GM12878 (cell line): ENCODE data around the gene ME1. TPM values are rescaled to one million over a fixed set of nuclear protein-coding genes. Genes with fewer than 3 reads are reported as not detected.

Experiments used
- ATAC-seq: fragments of 200-7000 bp; cut with Tn5 transposase; 3 replicates; pipeline ENCODE4 v1.9.1; 2020; ENCODE audit warnings: mild to moderate bottlenecking, moderate library complexity
- BruUV-seq: library from RNA; stranded (reverse); fragments of 400-500 nt; replicated peaks from 2 replicates; lab custom pipeline; 2021; lab: Mats Ljungman, UMichigan
- CTCF ChIA-PET: fragments of 300-600 bp; sonication (Branson Sonifier 250); formaldehyde crosslinking; extraction: SDS; loops from one replicate; lab custom pipeline; 2021; ENCODE audit warnings: inconsistent platforms; lab: Yijun Ruan, JAX
- POLR2A ChIA-PET: fragments of 350-600 bp; formaldehyde crosslinking; extraction: SDS; loops from one replicate; lab custom pipeline; 2021; ENCODE audit warnings: inconsistent platforms; lab: Charles Lee
- RAD21 ChIA-PET: fragments of 300-600 bp; sonication (Branson Sonifier 250); formaldehyde crosslinking; loops from one replicate; lab custom pipeline; 2023; ENCODE audit warnings: antibody characterized with exemption; ENCODE audit not compliant: unreplicated experiment; lab: Charles Lee
- SMC1A ChIA-PET: fragments of 300-600 bp; sonication (Branson Sonifier 250); formaldehyde crosslinking; loops from one replicate; lab custom pipeline; 2023; ENCODE audit not compliant: unreplicated experiment, uncharacterized antibody; lab: Charles Lee
- DNase-seq: peaks from one replicate; pipeline ENCODE4 v3.0.0-alpha.2; 2011; ENCODE audit warnings: low read depth, low spot score
- FAIRE-seq: peaks from 3 replicates; lab custom pipeline; 2011; peaks lifted over from hg19 to GRCh38; lab: Jason Lieb, UNC
- H2AFZ ChIP-seq: 2 replicates; pipeline ENCODE4 v1.6.0; 2011; ENCODE audit warnings: low read depth, low read length, control low read depth; ENCODE audit not compliant: control insufficient read depth
- H3K27ac ChIP-seq: 2 replicates; pipeline ENCODE4 v1.5.1; 2011; ENCODE audit warnings: control low read depth; ENCODE audit not compliant: control insufficient read depth, insufficient read depth
- H3K27me3 ChIP-seq, 2 experiments: replicated peaks in 1 of 2; 2 replicates each; pipeline versions ENCODE4 v1.6.0 to v1.6.1; 2011; ENCODE audit warnings: low read length in 1 of 2; ENCODE audit not compliant: control insufficient read depth in 2 of 2, insufficient read depth in 2 of 2
- H3K36me3 ChIP-seq, 2 experiments: 2 replicates each; pipeline ENCODE4 v1.5.1; 2011; ENCODE audit warnings: low read length in 1 of 2; ENCODE audit not compliant: control insufficient read depth in 2 of 2, insufficient read depth in 2 of 2
- H3K4me1 ChIP-seq: 2 replicates; pipeline ENCODE4 v1.6.1; 2011; ENCODE audit warnings: mild to moderate bottlenecking, low read length, moderate library complexity, mixed read lengths; ENCODE audit not compliant: control insufficient read depth, insufficient read depth
- H3K4me2 ChIP-seq: 2 replicates; pipeline ENCODE4 v1.6.0; 2011; ENCODE audit warnings: control low read depth; ENCODE audit not compliant: control insufficient read depth, insufficient read depth
- H3K4me3 ChIP-seq: fragments of 200-600 bp; sonication (generic); 2 replicates; pipeline ENCODE4 v1.5.1; 2016
- H3K79me2 ChIP-seq: 2 replicates; pipeline ENCODE4 v1.6.0; 2011; ENCODE audit warnings: low read length; ENCODE audit not compliant: control insufficient read depth, insufficient read depth
- H3K9ac ChIP-seq: 2 replicates; pipeline ENCODE4 v1.8.0; 2011; ENCODE audit warnings: low read length, control low read depth, mixed read lengths; ENCODE audit not compliant: control insufficient read depth, insufficient read depth
- H3K9me3 ChIP-seq: replicated peaks from 3 replicates; pipeline ENCODE4 v1.5.1; 2011; ENCODE audit warnings: mild to moderate bottlenecking, low read length; ENCODE audit not compliant: control insufficient read depth, insufficient read depth
- H4K20me1 ChIP-seq: 2 replicates; pipeline ENCODE4 v1.6.0; 2011; ENCODE audit not compliant: control insufficient read depth, insufficient read depth
- BCL11A ChIP-seq: IDR thresholded peaks from 2 replicates; pipeline ENCODE4 v1.6.1; 2011; ENCODE audit warnings: low read depth, low read length
- ESRRA ChIP-seq: IDR thresholded peaks from 2 replicates; pipeline ENCODE4 v1.6.1; 2012; ENCODE audit warnings: mild to moderate bottlenecking, low read length, improper control_type of control experiment
- HDAC6 ChIP-seq: fragments of 200-600 bp; sonication (generic); IDR thresholded peaks from one replicate; pipeline ENCODE4 v1.8.0; 2017; ENCODE audit warnings: antibody characterized with exemption; ENCODE audit not compliant: unreplicated experiment
- MEF2B ChIP-seq: fragments of 450-650 bp; IDR thresholded peaks from 2 replicates; pipeline ENCODE4 v1.6.1; 2018; ENCODE audit warnings: mild to moderate bottlenecking, moderate library complexity; ENCODE audit not compliant: partially characterized antibody, poor library complexity, severe bottlenecking
- RUNX3 ChIP-seq: IDR thresholded peaks from 2 replicates; pipeline ENCODE4 v1.6.1; 2012; ENCODE audit warnings: low read length, inconsistent platforms
- SMAD1 ChIP-seq: fragments of 450-650 bp; IDR thresholded peaks from 2 replicates; pipeline ENCODE4 v1.6.1; 2018; ENCODE audit warnings: mild to moderate bottlenecking, low read depth; ENCODE audit not compliant: partially characterized antibody
- SPI1 ChIP-seq: IDR thresholded peaks from 2 replicates; pipeline ENCODE4 v1.6.1; 2011; ENCODE audit warnings: low read depth, mild to moderate bottlenecking, low read length, moderate library complexity, borderline replicate concordance; ENCODE audit not compliant: insufficient read depth
- ZZZ3 ChIP-seq: IDR thresholded peaks from 2 replicates; pipeline ENCODE4 v1.6.1; 2011; ENCODE audit warnings: low read depth; ENCODE audit not compliant: control insufficient read depth, insufficient read length
- WGBS: methylation state at CpG from one replicate; pipeline ENCODE4 v1.1.6; 2016; ENCODE audit warnings: low lambda C conversion rate; ENCODE audit not compliant: insufficient replicate concordance, insufficient coverage; ENCODE audit errors: missing lambda C conversion rate; 5-methylcytosine and 5-hydroxymethylcytosine counted together
- in situ Hi-C: fragments of 300-500 bp; cut with MboI; formaldehyde crosslinking; loops from 9 replicates; pipeline ENCODE4 v1.14.3; 2018; ENCODE audit warnings: mixed read lengths
- intact Hi-C: fragments of 100-400 bp; cut with micrococcal nuclease; formaldehyde crosslinking; loops from one replicate; pipeline ENCODE4 v1.14.2; 2022; ENCODE audit not compliant: unreplicated experiment
- polyA plus RNA-seq, 11 experiments: library from polyadenylated mRNA; depleted of rRNA in 4 of 11; unstranded in 6 of 11; stranded (reverse) in 5 of 11; fragments of >200 nt; fragmentation: Nextera tagmentation in 4 of 11; fragmentation: Illumina TruSeq in 1 of 11; extraction: Ambion mirVana in 4 of 11; extraction: Trizol in 1 of 11; gene quantifications; 1 replicate in 1 of 11; 2 replicates in 10 of 11; pipeline versions ENCODE4 v1.2.1 to v1.2.3, GENCODE V29; 2011 to 2016; ENCODE audit warnings: inconsistent platforms in 2 of 11, missing spikeins in 2 of 11, low read depth in 1 of 11
- total RNA-seq, 4 experiments: library from RNA; depleted of rRNA in 3 of 4; stranded (reverse); fragments of >200 nt in 3 of 4; fragmentation: Illumina TruSeq in 1 of 4; extraction: Trizol in 1 of 4; gene quantifications; 2 replicates each; pipeline versions ENCODE4 v1.2.1 to v1.2.3, GENCODE V29; 2013 to 2021
- TF ChIP-seq, protein P1 (sequence below): fragments of 450-650 bp; IDR thresholded peaks from 2 replicates; pipeline ENCODE4 v1.6.1; 2017; ENCODE audit warnings: mild to moderate bottlenecking, low read depth, inconsistent platforms; ENCODE audit not compliant: poor library complexity, severe bottlenecking
- TF ChIP-seq, protein P2 (sequence below): IDR thresholded peaks from 2 replicates; pipeline ENCODE4 v1.6.1; 2012; ENCODE audit warnings: improper control_type of control experiment, low read depth, low read length; ENCODE audit not compliant: insufficient replicate concordance
- TF ChIP-seq, protein P3 (sequence below): fragments of 450-650 bp; IDR thresholded peaks from 2 replicates; pipeline ENCODE4 v1.6.1; 2017; ENCODE audit warnings: antibody characterized with exemption, mild to moderate bottlenecking, moderate library complexity
- TF ChIP-seq, protein P4 (sequence below): fragments of 450-650 bp; IDR thresholded peaks from 2 replicates; pipeline ENCODE4 v1.6.1; 2014; ENCODE audit warnings: mild to moderate bottlenecking

Gene ME1
- total and polyA plus RNA-seq, 10 of the 15 experiments (the other 5 are each of a cell fraction or from before 2014, with no cell fraction given): 3.6 to 11.8 (median 8.4) TPM

DNA sequence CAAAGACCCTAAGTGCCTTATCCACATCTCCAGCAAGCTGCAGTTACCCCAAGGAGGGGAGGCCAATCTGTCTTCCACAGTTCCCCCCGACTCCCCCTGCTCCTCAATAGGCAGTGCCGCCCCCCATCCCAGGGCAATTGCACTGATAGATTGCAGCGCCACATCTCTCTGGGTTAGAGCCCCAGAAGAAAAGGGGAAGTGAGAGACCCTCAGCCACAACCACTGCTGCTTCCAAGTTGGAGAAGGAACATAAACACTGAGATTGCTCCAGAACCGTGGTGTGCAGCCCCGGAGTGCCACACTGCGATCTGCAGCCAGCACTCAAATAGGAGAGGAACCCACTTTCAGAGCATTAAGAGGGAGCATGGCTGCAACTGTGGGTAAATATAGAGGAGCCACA, 136.2 kb downstream of the ME1 start:
- POLR2A ChIA-PET: no interaction called here
- intact Hi-C loops: loop anchor here (10.0 kb wide), 1 partner anchor 230 kb away; the partner anchor contains the start of genes DOP1A and UBE3D
- WGBS: 33% methylated on average over 6 of the region's 6 CpGs
- TF ChIP-seq HDAC6 (no peak), SMAD1 (no peak), MEF2B (no peak), ZZZ3 (no peak), BCL11A (no peak), RUNX3 (0 out of 2 replicates have a peak, but pooled peaks have one; percentile 15), SPI1 (peak; percentile 93), ESRRA (no peak)
- TF ChIP-seq, protein P1, sequence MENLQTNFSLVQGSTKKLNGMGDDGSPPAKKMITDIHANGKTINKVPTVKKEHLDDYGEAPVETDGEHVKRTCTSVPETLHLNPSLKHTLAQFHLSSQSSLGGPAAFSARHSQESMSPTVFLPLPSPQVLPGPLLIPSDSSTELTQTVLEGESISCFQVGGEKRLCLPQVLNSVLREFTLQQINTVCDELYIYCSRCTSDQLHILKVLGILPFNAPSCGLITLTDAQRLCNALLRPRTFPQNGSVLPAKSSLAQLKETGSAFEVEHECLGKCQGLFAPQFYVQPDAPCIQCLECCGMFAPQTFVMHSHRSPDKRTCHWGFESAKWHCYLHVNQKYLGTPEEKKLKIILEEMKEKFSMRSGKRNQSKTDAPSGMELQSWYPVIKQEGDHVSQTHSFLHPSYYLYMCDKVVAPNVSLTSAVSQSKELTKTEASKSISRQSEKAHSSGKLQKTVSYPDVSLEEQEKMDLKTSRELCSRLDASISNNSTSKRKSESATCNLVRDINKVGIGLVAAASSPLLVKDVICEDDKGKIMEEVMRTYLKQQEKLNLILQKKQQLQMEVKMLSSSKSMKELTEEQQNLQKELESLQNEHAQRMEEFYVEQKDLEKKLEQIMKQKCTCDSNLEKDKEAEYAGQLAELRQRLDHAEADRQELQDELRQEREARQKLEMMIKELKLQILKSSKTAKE: no peak
- TF ChIP-seq, protein P2, sequence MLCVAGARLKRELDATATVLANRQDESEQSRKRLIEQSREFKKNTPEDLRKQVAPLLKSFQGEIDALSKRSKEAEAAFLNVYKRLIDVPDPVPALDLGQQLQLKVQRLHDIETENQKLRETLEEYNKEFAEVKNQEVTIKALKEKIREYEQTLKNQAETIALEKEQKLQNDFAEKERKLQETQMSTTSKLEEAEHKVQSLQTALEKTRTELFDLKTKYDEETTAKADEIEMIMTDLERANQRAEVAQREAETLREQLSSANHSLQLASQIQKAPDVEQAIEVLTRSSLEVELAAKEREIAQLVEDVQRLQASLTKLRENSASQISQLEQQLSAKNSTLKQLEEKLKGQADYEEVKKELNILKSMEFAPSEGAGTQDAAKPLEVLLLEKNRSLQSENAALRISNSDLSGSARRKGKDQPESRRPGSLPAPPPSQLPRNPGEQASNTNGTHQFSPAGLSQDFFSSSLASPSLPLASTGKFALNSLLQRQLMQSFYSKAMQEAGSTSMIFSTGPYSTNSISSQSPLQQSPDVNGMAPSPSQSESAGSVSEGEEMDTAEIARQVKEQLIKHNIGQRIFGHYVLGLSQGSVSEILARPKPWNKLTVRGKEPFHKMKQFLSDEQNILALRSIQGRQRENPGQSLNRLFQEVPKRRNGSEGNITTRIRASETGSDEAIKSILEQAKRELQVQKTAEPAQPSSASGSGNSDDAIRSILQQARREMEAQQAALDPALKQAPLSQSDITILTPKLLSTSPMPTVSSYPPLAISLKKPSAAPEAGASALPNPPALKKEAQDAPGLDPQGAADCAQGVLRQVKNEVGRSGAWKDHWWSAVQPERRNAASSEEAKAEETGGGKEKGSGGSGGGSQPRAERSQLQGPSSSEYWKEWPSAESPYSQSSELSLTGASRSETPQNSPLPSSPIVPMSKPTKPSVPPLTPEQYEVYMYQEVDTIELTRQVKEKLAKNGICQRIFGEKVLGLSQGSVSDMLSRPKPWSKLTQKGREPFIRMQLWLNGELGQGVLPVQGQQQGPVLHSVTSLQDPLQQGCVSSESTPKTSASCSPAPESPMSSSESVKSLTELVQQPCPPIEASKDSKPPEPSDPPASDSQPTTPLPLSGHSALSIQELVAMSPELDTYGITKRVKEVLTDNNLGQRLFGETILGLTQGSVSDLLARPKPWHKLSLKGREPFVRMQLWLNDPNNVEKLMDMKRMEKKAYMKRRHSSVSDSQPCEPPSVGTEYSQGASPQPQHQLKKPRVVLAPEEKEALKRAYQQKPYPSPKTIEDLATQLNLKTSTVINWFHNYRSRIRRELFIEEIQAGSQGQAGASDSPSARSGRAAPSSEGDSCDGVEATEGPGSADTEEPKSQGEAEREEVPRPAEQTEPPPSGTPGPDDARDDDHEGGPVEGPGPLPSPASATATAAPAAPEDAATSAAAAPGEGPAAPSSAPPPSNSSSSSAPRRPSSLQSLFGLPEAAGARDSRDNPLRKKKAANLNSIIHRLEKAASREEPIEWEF: no peak
- TF ChIP-seq, protein P3, sequence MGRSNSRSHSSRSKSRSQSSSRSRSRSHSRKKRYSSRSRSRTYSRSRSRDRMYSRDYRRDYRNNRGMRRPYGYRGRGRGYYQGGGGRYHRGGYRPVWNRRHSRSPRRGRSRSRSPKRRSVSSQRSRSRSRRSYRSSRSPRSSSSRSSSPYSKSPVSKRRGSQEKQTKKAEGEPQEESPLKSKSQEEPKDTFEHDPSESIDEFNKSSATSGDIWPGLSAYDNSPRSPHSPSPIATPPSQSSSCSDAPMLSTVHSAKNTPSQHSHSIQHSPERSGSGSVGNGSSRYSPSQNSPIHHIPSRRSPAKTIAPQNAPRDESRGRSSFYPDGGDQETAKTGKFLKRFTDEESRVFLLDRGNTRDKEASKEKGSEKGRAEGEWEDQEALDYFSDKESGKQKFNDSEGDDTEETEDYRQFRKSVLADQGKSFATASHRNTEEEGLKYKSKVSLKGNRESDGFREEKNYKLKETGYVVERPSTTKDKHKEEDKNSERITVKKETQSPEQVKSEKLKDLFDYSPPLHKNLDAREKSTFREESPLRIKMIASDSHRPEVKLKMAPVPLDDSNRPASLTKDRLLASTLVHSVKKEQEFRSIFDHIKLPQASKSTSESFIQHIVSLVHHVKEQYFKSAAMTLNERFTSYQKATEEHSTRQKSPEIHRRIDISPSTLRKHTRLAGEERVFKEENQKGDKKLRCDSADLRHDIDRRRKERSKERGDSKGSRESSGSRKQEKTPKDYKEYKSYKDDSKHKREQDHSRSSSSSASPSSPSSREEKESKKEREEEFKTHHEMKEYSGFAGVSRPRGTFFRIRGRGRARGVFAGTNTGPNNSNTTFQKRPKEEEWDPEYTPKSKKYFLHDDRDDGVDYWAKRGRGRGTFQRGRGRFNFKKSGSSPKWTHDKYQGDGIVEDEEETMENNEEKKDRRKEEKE: no peak
- TF ChIP-seq, protein P4, sequence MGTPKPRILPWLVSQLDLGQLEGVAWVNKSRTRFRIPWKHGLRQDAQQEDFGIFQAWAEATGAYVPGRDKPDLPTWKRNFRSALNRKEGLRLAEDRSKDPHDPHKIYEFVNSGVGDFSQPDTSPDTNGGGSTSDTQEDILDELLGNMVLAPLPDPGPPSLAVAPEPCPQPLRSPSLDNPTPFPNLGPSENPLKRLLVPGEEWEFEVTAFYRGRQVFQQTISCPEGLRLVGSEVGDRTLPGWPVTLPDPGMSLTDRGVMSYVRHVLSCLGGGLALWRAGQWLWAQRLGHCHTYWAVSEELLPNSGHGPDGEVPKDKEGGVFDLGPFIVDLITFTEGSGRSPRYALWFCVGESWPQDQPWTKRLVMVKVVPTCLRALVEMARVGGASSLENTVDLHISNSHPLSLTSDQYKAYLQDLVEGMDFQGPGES: no peak

More for the DNA sequence above, 136.2 kb downstream of the ME1 start:
- ChIA-PET CTCF (interaction anchor here (1.6 kb wide), 2 partner anchors 11 to 72 kb away, joined by 3 to 6 read pairs; no protein-coding TSS in a partner anchor), SMC1A (interaction anchor here (0.8 to 1.1 kb wide), 2 partner anchors 14 to 73 kb away, joined by 3 to 4 read pairs; no protein-coding TSS in a partner anchor), RAD21 (no interaction called here)
- DNase-seq: no peak
- Histone ChIP-seq H3K27me3 (no peaks in the 10 kb centered on the region), H3K4me3 (no peak overlapping the region), H3K4me2 (no peak overlapping the region), H3K36me3 (no peaks in the 10 kb centered on the region; a peak in 2 of 4 replicates), H3K9me3 (peaks cover 5% of the 10 kb centered on the region; the same call in 1 of the 3 replicates), H4K20me1 (no peaks in the 10 kb centered on the region), H3K9ac (no peak overlapping the region), H3K27ac (no peak overlapping the region), H2AFZ (no peak overlapping the region), H3K4me1 (peaks cover 11% of the 10 kb centered on the region), H3K79me2 (no peaks in the 10 kb centered on the region)
- no peak for FAIRE-seq
- peak; percentile 64 for ATAC-seq
- in situ Hi-C loops: no loop called here
- BruUV-seq: no TSS peak
